Activated naive CD4-positive, alpha-beta T cell treated with anti-CD3 and anti-CD28 coated beads, Interleukin-2, amount 10 ng/mL, durations not matched to agents 7 days and 5 days (primary cell): ENCODE measurements around the gene MOB3A.
"Not testable (repeated sequence)": the region's sequence is repeated elsewhere in the genome, so short reads cannot be mapped to it uniquely, and the experiment has no call there.

ENCODE experiments used
- CTCF ChIA-PET: fragments of 350-600 bp; sonication (Branson Sonifier 250); formaldehyde crosslinking; loops from one replicate; lab custom pipeline; 2021; ENCODE audit warnings: antibody characterized with exemption; lab: Charles Lee
- DNase-seq: peaks from one replicate; pipeline ENCODE4 v3.0.0-alpha.2; 2020
- H3K27ac Mint-ChIP-seq: one replicate; pipeline ENCODE4 v1.8.0; 2021; ENCODE audit warnings: mild to moderate bottlenecking, moderate library complexity, mixed read lengths
- H3K27me3 Mint-ChIP-seq: one replicate; pipeline ENCODE4 v1.8.0; 2021; ENCODE audit warnings: mild to moderate bottlenecking, mixed read lengths
- H3K36me3 Mint-ChIP-seq: one replicate; pipeline ENCODE4 v1.8.0; 2021; ENCODE audit warnings: mixed read lengths
- H3K4me1 Mint-ChIP-seq: one replicate; pipeline ENCODE4 v1.8.0; 2021; ENCODE audit warnings: mixed read lengths
- H3K4me3 Mint-ChIP-seq: one replicate; pipeline ENCODE4 v1.8.0; 2021; ENCODE audit warnings: mild to moderate bottlenecking, moderate library complexity, mixed read lengths
- H3K9me3 Mint-ChIP-seq: one replicate; pipeline ENCODE4 v1.8.0; 2021; ENCODE audit warnings: mixed read lengths

The MOB3A gene

GRCh38 chr19:2129892-2130770, 34.0 kb upstream of the MOB3A start:
- H3K9me3 Mint-ChIP-seq: no peaks in the 10 kb centered on the region
- no peaks in the 10 kb centered on the region for H3K27me3 Mint-ChIP-seq
- DNase-seq: no peak
- H3K4me3 Mint-ChIP-seq: no peak overlapping the region
- H3K4me1 Mint-ChIP-seq: no peaks in the 10 kb centered on the region
- CTCF ChIA-PET: no interaction called here
- no peak overlapping the region for H3K27ac Mint-ChIP-seq
- peaks cover 31% of the 10 kb centered on the region for H3K36me3 Mint-ChIP-seq

GRCh38 chr19:2129486-2129885, 33.4 kb upstream of the MOB3A start:
- CTCF ChIA-PET: no interaction called here
- no peaks in the 10 kb centered on the region for H3K4me1 Mint-ChIP-seq
- no peak overlapping the region for H3K4me3 Mint-ChIP-seq
- no peaks in the 10 kb centered on the region for H3K9me3 Mint-ChIP-seq
- no peaks in the 10 kb centered on the region for H3K27me3 Mint-ChIP-seq
- no peak for DNase-seq
- H3K27ac Mint-ChIP-seq: no peak overlapping the region
- H3K36me3 Mint-ChIP-seq: peaks cover 31% of the 10 kb centered on the region

- CTCF ChIA-PET: no interaction called here
- H3K27ac Mint-ChIP-seq: no peak overlapping the region
- no peak overlapping the region for H3K4me3 Mint-ChIP-seq
- H3K27me3 Mint-ChIP-seq: no peaks in the 10 kb centered on the region
- peaks cover 31% of the 10 kb centered on the region for H3K36me3 Mint-ChIP-seq
- H3K4me1 Mint-ChIP-seq: no peaks in the 10 kb centered on the region
- DNase-seq: no peak
- no peaks in the 10 kb centered on the region for H3K9me3 Mint-ChIP-seq
Observed at GRCh38 chr19:2129022-2129421, 32.9 kb upstream of the MOB3A start.

GRCh38 chr19:2128252-2128651, 32.1 kb upstream of the MOB3A start:
- H3K9me3 Mint-ChIP-seq, H3K27ac Mint-ChIP-seq, H3K4me3 Mint-ChIP-seq, H3K27me3 Mint-ChIP-seq, CTCF ChIA-PET, DNase-seq, H3K4me1 Mint-ChIP-seq: not testable (repeated sequence)
- H3K36me3 Mint-ChIP-seq: peaks cover 30% of the 10 kb centered on the region

GRCh38 chr19:2127758-2128157, 31.6 kb upstream of the MOB3A start:
- Mint-ChIP-seq H3K4me1 (no peaks in the 10 kb centered on the region), H3K4me3 (no peak overlapping the region), H3K36me3 (peaks cover 29% of the 10 kb centered on the region), H3K27ac (no peak overlapping the region), H3K27me3 (no peaks in the 10 kb centered on the region), H3K9me3 (no peaks in the 10 kb centered on the region)
- CTCF ChIA-PET: no interaction called here
- DNase-seq: no peak

GRCh38 chr19:2126879-2127518, 30.9 kb upstream of the MOB3A start:
- Mint-ChIP-seq H3K27ac (no peak overlapping the region), H3K4me3 (no peak overlapping the region), H3K27me3 (no peaks in the 10 kb centered on the region), H3K4me1 (no peaks in the 10 kb centered on the region), H3K9me3 (no peaks in the 10 kb centered on the region), H3K36me3 (peaks cover 26% of the 10 kb centered on the region)
- CTCF ChIA-PET: no interaction called here
- DNase-seq: no peak

GRCh38 chr19:2123682-2124387, 27.7 kb upstream of the MOB3A start:
- Mint-ChIP-seq H3K27ac (no peak overlapping the region), H3K27me3 (no peaks in the 10 kb centered on the region), H3K4me3 (no peak overlapping the region), H3K36me3 (peaks cover 29% of the 10 kb centered on the region), H3K9me3 (no peaks in the 10 kb centered on the region), H3K4me1 (no peaks in the 10 kb centered on the region)
- CTCF ChIA-PET: interaction anchor here (1.1 kb wide), 1 partner anchor 14 kb away, joined by 3 read pairs; no protein-coding TSS in a partner anchor
- DNase-seq: peak; percentile 52

- no peak overlapping the region for H3K27ac Mint-ChIP-seq
- DNase-seq: no peak
- no peaks in the 10 kb centered on the region for H3K4me1 Mint-ChIP-seq
- no peak overlapping the region for H3K4me3 Mint-ChIP-seq
- peaks cover 37% of the 10 kb centered on the region for H3K36me3 Mint-ChIP-seq
- no peaks in the 10 kb centered on the region for H3K27me3 Mint-ChIP-seq
- CTCF ChIA-PET: interaction anchor here (0.6 kb wide), 1 partner anchor 103 kb away, joined by 3 read pairs; no protein-coding TSS in a partner anchor
- H3K9me3 Mint-ChIP-seq: no peaks in the 10 kb centered on the region
Observed at GRCh38 chr19:2122982-2123381, 26.9 kb upstream of the MOB3A start.

- Mint-ChIP-seq H3K27ac (no peak overlapping the region), H3K36me3 (peaks cover 36% of the 10 kb centered on the region), H3K9me3 (no peaks in the 10 kb centered on the region), H3K27me3 (no peaks in the 10 kb centered on the region), H3K4me1 (no peaks in the 10 kb centered on the region), H3K4me3 (no peak overlapping the region)
- CTCF ChIA-PET: no interaction called here
- DNase-seq: no peak
Observed at GRCh38 chr19:2122251-2122650, 26.1 kb upstream of the MOB3A start.

- DNase-seq: no peak
- Mint-ChIP-seq H3K36me3 (peaks cover 36% of the 10 kb centered on the region), H3K27me3 (no peaks in the 10 kb centered on the region), H3K4me3 (no peak overlapping the region), H3K4me1 (no peaks in the 10 kb centered on the region), H3K27ac (no peak overlapping the region), H3K9me3 (no peaks in the 10 kb centered on the region)
- CTCF ChIA-PET: no interaction called here
Observed at GRCh38 chr19:2121416-2122051, 25.4 kb upstream of the MOB3A start.

- Mint-ChIP-seq H3K27me3 (no peaks in the 10 kb centered on the region), H3K9me3 (no peaks in the 10 kb centered on the region), H3K36me3 (peaks cover 32% of the 10 kb centered on the region), H3K4me3 (no peak overlapping the region), H3K4me1 (no peaks in the 10 kb centered on the region), H3K27ac (no peak overlapping the region)
- CTCF ChIA-PET: no interaction called here
- DNase-seq: no peak
Observed at GRCh38 chr19:2120821-2121220, 24.7 kb upstream of the MOB3A start.

GRCh38 chr19:2119921-2120785, 24.0 kb upstream of the MOB3A start:
- DNase-seq: no peak
- H3K27ac Mint-ChIP-seq: no peak overlapping the region
- no peak overlapping the region for H3K4me3 Mint-ChIP-seq
- H3K27me3 Mint-ChIP-seq: no peaks in the 10 kb centered on the region
- CTCF ChIA-PET: no interaction called here
- peaks cover 34% of the 10 kb centered on the region for H3K36me3 Mint-ChIP-seq
- H3K4me1 Mint-ChIP-seq: no peaks in the 10 kb centered on the region
- H3K9me3 Mint-ChIP-seq: no peaks in the 10 kb centered on the region

- peaks cover 43% of the 10 kb centered on the region for H3K36me3 Mint-ChIP-seq
- H3K4me1 Mint-ChIP-seq: no peaks in the 10 kb centered on the region
- no peak overlapping the region for H3K27ac Mint-ChIP-seq
- H3K4me3 Mint-ChIP-seq: no peak overlapping the region
- no peaks in the 10 kb centered on the region for H3K9me3 Mint-ChIP-seq
- CTCF ChIA-PET: no interaction called here
- no peak for DNase-seq
- no peaks in the 10 kb centered on the region for H3K27me3 Mint-ChIP-seq
Observed at GRCh38 chr19:2118438-2118837, 22.3 kb upstream of the MOB3A start.
